H1 (cell line): ENCODE measurements around the gene MORN5. TPM values are rescaled to one million over a fixed set of nuclear protein-coding genes. Genes with fewer than 3 reads are reported as not detected.

Source experiments
- CTCF ChIA-PET: fragments of 300-600 bp; sonication (Branson Sonifier 250); formaldehyde crosslinking; loops from one replicate; lab custom pipeline; 2021; ENCODE audit not compliant: partially characterized antibody; lab: Charles Lee
- POLR2A ChIA-PET: fragments of 300-600 bp; sonication (Branson Sonifier 250); formaldehyde crosslinking; loops from one replicate; lab custom pipeline; 2021; ENCODE audit warnings: inconsistent platforms; ENCODE audit not compliant: partially characterized antibody; lab: Charles Lee
- DNase-seq, 2 experiments: peaks; one replicate each; pipeline versions ENCODE4 v3.0.0 to v3.0.0-alpha.2; 2010 to 2022; ENCODE audit warnings: low spot score in 2 of 2, low read depth in 1 of 2, mixed read lengths in 1 of 2
- FAIRE-seq: peaks from 2 replicates; lab custom pipeline; 2011; peaks lifted over from hg19 to GRCh38; lab: Jason Lieb, UNC
- H2AFZ ChIP-seq: 2 replicates; pipeline ENCODE4 v1.8.1; 2012; ENCODE audit warnings: low read length, inconsistent platforms
- H2AK5ac ChIP-seq: 2 replicates; pipeline ENCODE4 v1.6.1; 2013; ENCODE audit warnings: low read depth, low read length
- H2BK120ac ChIP-seq: replicated peaks from 2 replicates; pipeline ENCODE3; 2013; ENCODE audit warnings: low read depth, low read length, inconsistent platforms
- H2BK12ac ChIP-seq: 2 replicates; pipeline ENCODE4 v1.6.1; 2013; ENCODE audit warnings: low read depth, low read length
- H2BK15ac ChIP-seq: 2 replicates; pipeline ENCODE4 v1.6.1; 2013; ENCODE audit warnings: low read length
- H2BK20ac ChIP-seq: 2 replicates; pipeline ENCODE4 v1.6.1; 2013; ENCODE audit warnings: low read length
- H2BK5ac ChIP-seq: 2 replicates; pipeline ENCODE4 v1.6.1; 2013; ENCODE audit warnings: low read depth, low read length
- H3K14ac ChIP-seq: 2 replicates; pipeline ENCODE4 v1.6.1; 2013; ENCODE audit warnings: inconsistent platforms; ENCODE audit not compliant: insufficient read length
- H3K18ac ChIP-seq: 2 replicates; pipeline ENCODE4 v1.6.1; 2013; ENCODE audit warnings: low read length; ENCODE audit errors: extremely low read depth
- H3K23ac ChIP-seq: 2 replicates; pipeline ENCODE4 v1.6.1; 2013; ENCODE audit warnings: inconsistent platforms; ENCODE audit not compliant: insufficient read length
- H3K23me2 ChIP-seq: 2 replicates; pipeline ENCODE4 v1.6.1; 2013; ENCODE audit warnings: low read depth, low read length
- H3K27ac ChIP-seq: 2 replicates; pipeline ENCODE4 v1.6.1; 2011; ENCODE audit warnings: low read depth, low read length, inconsistent platforms
- H3K27me3 ChIP-seq, 4 experiments: replicated peaks in 1 of 4; 1 replicate in 1 of 4; 2 replicates in 3 of 4; pipeline versions ENCODE4 v1.6.1 to v1.8.1; 2011 to 2013; ENCODE audit warnings: low read length in 3 of 4, mild to moderate bottlenecking in 3 of 4, inconsistent platforms in 2 of 4, mixed read lengths in 2 of 4, moderate library complexity in 1 of 4; ENCODE audit not compliant: control insufficient read depth in 3 of 4, insufficient read depth in 3 of 4; ENCODE audit errors: extremely low read depth in 1 of 4
- H3K36me3 ChIP-seq, 4 experiments: 2 replicates each; pipeline versions ENCODE4 v1.6.1 to v1.8.1; 2011 to 2013; ENCODE audit warnings: mild to moderate bottlenecking in 4 of 4, low read length in 3 of 4, moderate library complexity in 2 of 4, control low read depth in 1 of 4, inconsistent platforms in 1 of 4; ENCODE audit not compliant: insufficient read depth in 4 of 4, control insufficient read depth in 2 of 4
- H3K4ac ChIP-seq: replicated peaks from 2 replicates; pipeline ENCODE3; 2013; ENCODE audit warnings: low read length, low read depth, mixed read lengths, inconsistent platforms; ENCODE audit not compliant: insufficient read length
- H3K4me1 ChIP-seq, 4 experiments: replicated peaks in 1 of 4; 1 replicate in 1 of 4; 2 replicates in 3 of 4; pipeline versions ENCODE4 v1.6.1 to v1.8.1; 2011 to 2013; ENCODE audit warnings: low read length in 3 of 4, inconsistent platforms in 2 of 4, mixed read lengths in 1 of 4; ENCODE audit not compliant: insufficient read depth in 4 of 4, control insufficient read depth in 3 of 4
- H3K4me2 ChIP-seq, 2 experiments: 2 replicates each; pipeline versions ENCODE4 v1.6.1 to v1.8.1; 2011 to 2013; ENCODE audit warnings: low read depth in 2 of 2, low read length in 2 of 2, control low read depth in 1 of 2, inconsistent platforms in 1 of 2, mild to moderate bottlenecking in 1 of 2; ENCODE audit not compliant: insufficient read depth in 1 of 2
- H3K4me3 ChIP-seq, 4 experiments: fragments of 200-600, 300-600 bp in 1 of 4; sonication (generic), shearing (Covaris generic), sonication (Bioruptor Twin) in 1 of 4; 2 replicates each; pipeline versions ENCODE4 v1.5.1 to v1.8.1; 2011 to 2016; ENCODE audit warnings: low read length in 4 of 4, low read depth in 3 of 4, control low read depth in 2 of 4, inconsistent platforms in 2 of 4, mild to moderate bottlenecking in 2 of 4, mixed read lengths in 1 of 4, moderate library complexity in 1 of 4; ENCODE audit not compliant: insufficient read depth in 2 of 4; ENCODE audit errors: extremely low read depth in 1 of 4
- H3K56ac ChIP-seq: replicated peaks from 2 replicates; pipeline ENCODE3; 2013; ENCODE audit warnings: low read depth, mild to moderate bottlenecking, mixed read lengths, low read length, inconsistent platforms; ENCODE audit not compliant: insufficient read length
- H3K79me1 ChIP-seq: 2 replicates; pipeline ENCODE4 v1.6.1; 2013; ENCODE audit warnings: low read depth, low read length, control low read depth
- H3K79me2 ChIP-seq, 2 experiments: 2 replicates each; pipeline versions ENCODE4 v1.6.1 to v1.8.1; 2012 to 2013; ENCODE audit warnings: low read length in 2 of 2, mild to moderate bottlenecking in 2 of 2, inconsistent platforms in 1 of 2; ENCODE audit not compliant: insufficient read depth in 2 of 2, control insufficient read depth in 1 of 2
- H3K9ac ChIP-seq, 4 experiments: replicated peaks in 1 of 4; 1 replicate in 1 of 4; 2 replicates in 3 of 4; pipeline versions ENCODE4 v1.6.1 to v1.8.1; 2011 to 2013; ENCODE audit warnings: low read depth in 3 of 4, low read length in 3 of 4, control low read depth in 2 of 4, mild to moderate bottlenecking in 2 of 4, moderate library complexity in 2 of 4, inconsistent platforms in 1 of 4; ENCODE audit errors: extremely low read depth in 1 of 4
- H3K9me3 ChIP-seq, 2 experiments: 2 replicates each; pipeline versions ENCODE4 v1.6.1 to v1.8.1; 2012 to 2013; ENCODE audit warnings: mild to moderate bottlenecking in 2 of 2, moderate library complexity in 2 of 2, control low read depth in 1 of 2, inconsistent platforms in 1 of 2, low read depth in 1 of 2, low read length in 1 of 2, mixed read lengths in 1 of 2; ENCODE audit not compliant: insufficient read depth in 2 of 2
- H4K20me1 ChIP-seq, 2 experiments: replicated peaks in 1 of 2; 2 replicates each; pipeline versions ENCODE3 to v1.8.1; 2011 to 2013; ENCODE audit warnings: inconsistent platforms in 2 of 2, low read length in 2 of 2, mild to moderate bottlenecking in 1 of 2; ENCODE audit not compliant: insufficient read depth in 2 of 2, control insufficient read depth in 1 of 2
- H4K5ac ChIP-seq: 2 replicates; pipeline ENCODE4 v1.6.1; 2013; ENCODE audit warnings: low read length, low read depth, mixed read lengths, inconsistent platforms; ENCODE audit not compliant: insufficient read length
- H4K8ac ChIP-seq: 2 replicates; pipeline ENCODE4 v1.8.0; 2013; ENCODE audit warnings: mild to moderate bottlenecking, moderate library complexity, low read length, inconsistent platforms; ENCODE audit not compliant: insufficient read depth; ENCODE audit errors: extremely low read depth
- H4K91ac ChIP-seq: replicated peaks from 2 replicates; pipeline ENCODE3; 2013; ENCODE audit warnings: low read length, mixed read lengths, inconsistent platforms; ENCODE audit not compliant: insufficient read length
- ASH2L ChIP-seq: fragments of 200-600, 300-600 bp; sonication (generic); IDR thresholded peaks from one replicate; pipeline ENCODE4 v1.7.1; 2017; ENCODE audit warnings: low read length
- CREB1 ChIP-seq: IDR thresholded peaks from 2 replicates; pipeline ENCODE4 v1.6.1; 2012; ENCODE audit warnings: inconsistent platforms
- EP300 ChIP-seq, 2 experiments: IDR thresholded peaks; 1 replicate in 1 of 2; 2 replicates in 1 of 2; pipeline ENCODE4 v1.6.1; 2011 to 2012; ENCODE audit warnings: low read depth in 2 of 2, low read length in 2 of 2, mild to moderate bottlenecking in 2 of 2, borderline replicate concordance in 1 of 2, inconsistent platforms in 1 of 2, moderate library complexity in 1 of 2
- GABPA ChIP-seq: IDR thresholded peaks from 2 replicates; pipeline ENCODE4 v1.6.1; 2011; ENCODE audit warnings: mild to moderate bottlenecking, low read length, moderate library complexity, borderline replicate concordance; ENCODE audit not compliant: insufficient read depth
- NANOG ChIP-seq: IDR thresholded peaks from 2 replicates; pipeline ENCODE4 v1.6.1; 2011; ENCODE audit warnings: low read length, low read depth, mild to moderate bottlenecking, inconsistent platforms; ENCODE audit not compliant: insufficient read depth, poor library complexity, severe bottlenecking
- NRF1 ChIP-seq: IDR thresholded peaks from 2 replicates; pipeline ENCODE4 v1.6.1; 2011; ENCODE audit warnings: mild to moderate bottlenecking, low read depth, low read length, improper control_type of control experiment
- PHF8 ChIP-seq: fragments of 200-600 bp; sonication (generic); conservative IDR thresholded peaks from 2 replicates; pipeline ENCODE4 v1.7.1; 2012; ENCODE audit warnings: low read depth, mild to moderate bottlenecking, inconsistent platforms, low read length, moderate library complexity
- POU5F1 ChIP-seq: IDR thresholded peaks from 2 replicates; pipeline ENCODE4 v1.6.1; 2011; ENCODE audit warnings: low read depth, mild to moderate bottlenecking, low read length, moderate library complexity
- RAD21 ChIP-seq, 2 experiments: IDR thresholded peaks in 1 of 2; conservative IDR thresholded peaks in 1 of 2; 2 replicates each; pipeline ENCODE4 v1.6.1; 2011; ENCODE audit warnings: low read depth in 2 of 2, low read length in 2 of 2, improper control_type of control experiment in 1 of 2, inconsistent platforms in 1 of 2, mild to moderate bottlenecking in 1 of 2, moderate library complexity in 1 of 2
- RXRA ChIP-seq: IDR thresholded peaks from 2 replicates; pipeline ENCODE4 v1.6.1; 2011; ENCODE audit warnings: low read depth, mild to moderate bottlenecking, low read length, moderate library complexity; ENCODE audit not compliant: insufficient read depth
- SUZ12 ChIP-seq: fragments of 200-600 bp; sonication (generic); IDR thresholded peaks from 2 replicates; pipeline ENCODE4 v1.6.1; 2012; ENCODE audit warnings: mild to moderate bottlenecking, inconsistent platforms, low read length, moderate library complexity, mixed read lengths
- YY1 ChIP-seq: IDR thresholded peaks from 2 replicates; pipeline ENCODE4 v1.6.1; 2011; ENCODE audit warnings: low read depth, mild to moderate bottlenecking, low read length
- WGBS, 2 experiments: shearing (Covaris generic) in 1 of 2; methylation state at CpG; one replicate each; pipeline versions ENCODE4 v1.1.6 to v1.1.7; 2013 to 2015; ENCODE audit warnings: low lambda C conversion rate in 2 of 2, mixed read lengths in 2 of 2, inconsistent platforms in 1 of 2, low coverage in 1 of 2, missing lambda C conversion rate in 1 of 2; ENCODE audit not compliant: insufficient replicate concordance in 2 of 2, insufficient coverage in 1 of 2, insufficient read length in 1 of 2; ENCODE audit errors: extremely low coverage in 1 of 2, missing lambda C conversion rate in 1 of 2; 5-methylcytosine and 5-hydroxymethylcytosine counted together
- polyA plus RNA-seq, 7 experiments: library from polyadenylated mRNA; depleted of rRNA in 3 of 7; stranded (reverse) in 5 of 7; unstranded in 2 of 7; fragments of >200 nt in 5 of 7; fragments of 200-250 nt in 2 of 7; gene quantifications; 1 replicate in 5 of 7; 2 replicates in 1 of 7; 4 replicates in 1 of 7; pipeline versions ENCODE4 v1.2.1 to v1.2.3, GENCODE V29; 2011 to 2013; ENCODE audit warnings: missing spikeins in 2 of 7, mixed read lengths in 2 of 7
- total RNA-seq: library from RNA; stranded (reverse); fragmentation: NEBNext Ultra II Directional; extraction: Animal tissue kit (Norgen Biotek cat#: 25700); gene quantifications from 2 replicates; pipeline ENCODE4 v1.2.1, GENCODE V29; 2021
- TF ChIP-seq, protein P1 (sequence below): IDR thresholded peaks from 2 replicates; pipeline ENCODE4 v1.6.1; 2012; ENCODE audit warnings: inconsistent platforms

Gene MORN5
- total and polyA plus RNA-seq, 2 of the 8 experiments (the other 6 are each of a cell fraction or from before 2014, with no cell fraction given), result not detected

DNA sequence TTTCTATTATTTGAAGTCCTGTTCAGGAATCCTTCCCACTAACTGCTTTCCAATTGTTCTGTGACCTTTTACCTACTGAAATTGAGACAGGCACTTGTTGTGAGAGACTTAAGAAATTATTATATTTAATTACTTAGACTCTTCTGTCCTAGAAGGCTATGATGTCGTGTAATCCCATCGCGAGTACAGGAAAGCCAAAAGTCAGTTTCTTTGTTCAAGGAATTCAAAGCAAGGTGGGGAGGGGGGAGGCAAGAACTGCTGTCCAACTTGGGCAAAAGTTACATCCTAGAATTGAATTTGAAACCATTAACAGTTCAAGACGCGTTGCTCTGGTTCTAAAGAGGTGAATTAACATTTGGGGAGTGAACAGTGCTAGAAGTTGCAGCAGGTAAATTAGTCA, 18.0 kb upstream of the MORN5 start:
- H3K56ac ChIP-seq, result no peak overlapping the region
- peaks cover 2 to 27% (median 8%) of the 10 kb centered on the region in 4 experiments; a peak in 5 of 8 replicates for H3K36me3 ChIP-seq
- no peak overlapping the region for H2BK5ac ChIP-seq
- H2AK5ac ChIP-seq, result no peak overlapping the region
- H4K5ac ChIP-seq, result no peak overlapping the region
- no peak overlapping the region for H2BK20ac ChIP-seq
- FAIRE-seq, result no peak
- no peak overlapping the region for H3K4me3 ChIP-seq
- POLR2A ChIA-PET, result no interaction called here
- no peak for DNase-seq
- no peak overlapping the region for H3K14ac ChIP-seq
- no peaks in the 10 kb centered on the region for H3K23me2 ChIP-seq
- no peak overlapping the region for H3K23ac ChIP-seq
- H3K27ac ChIP-seq, result no peak overlapping the region
- H2AFZ ChIP-seq, result no peak overlapping the region
- H4K91ac ChIP-seq, result no peak overlapping the region
- CTCF ChIA-PET, result interaction anchor here (1.0 to 7.6 kb wide), 2 partner anchors 17 to 43 kb away, joined by 4 to 78 read pairs; no protein-coding TSS in a partner anchor
- no peak overlapping the region for H2BK12ac ChIP-seq
- peaks cover 0 to 2% of the 10 kb centered on the region in 2 experiments for H4K20me1 ChIP-seq
- H3K79me2 ChIP-seq, result no peaks in the 10 kb centered on the region
- H3K27me3 ChIP-seq, result no peaks in the 10 kb centered on the region
- H3K9me3 ChIP-seq, result no peaks in the 10 kb centered on the region
- H3K18ac ChIP-seq, result no peak overlapping the region
- no peak overlapping the region for H3K4ac ChIP-seq
- peaks cover 0 to 4% (median 0%) of the 10 kb centered on the region in 4 experiments; a peak in 1 of 7 replicates for H3K4me1 ChIP-seq
- WGBS, 2 experiments, result 87% methylated on average over 5 of the region's 5 CpGs; no CpG with 5 or more reads in 1 of the 2 experiments
- H3K4me2 ChIP-seq, result no peak overlapping the region
- H2BK120ac ChIP-seq, result no peak overlapping the region
- no peak overlapping the region for H4K8ac ChIP-seq
- no peak overlapping the region for H3K9ac ChIP-seq
- no peaks in the 10 kb centered on the region for H3K79me1 ChIP-seq
- no peak overlapping the region for H2BK15ac ChIP-seq
- TF ChIP-seq YY1 (no peak), SUZ12 (no peak), NRF1 (no peak), NANOG (no peak), PHF8 (no peak), ASH2L (no peak), GABPA (no peak), POU5F1 (no peak), RAD21 (IDR thresholded peaks at IDR 0.05 in 1 of 2, conservative IDR thresholded peaks at IDR 0.05 in 1 of 2; ENCODE audit: low read depth in 2 of 2, low read length in 2 of 2) (no peak), CREB1 (no peak), EP300 (IDR thresholded peaks at IDR 0.05; ENCODE audit: borderline replicate concordance in 1 of 2, low read depth in 2 of 2, low read length in 2 of 2) (no peak), RXRA (no peak)
- TF ChIP-seq, protein P1, sequence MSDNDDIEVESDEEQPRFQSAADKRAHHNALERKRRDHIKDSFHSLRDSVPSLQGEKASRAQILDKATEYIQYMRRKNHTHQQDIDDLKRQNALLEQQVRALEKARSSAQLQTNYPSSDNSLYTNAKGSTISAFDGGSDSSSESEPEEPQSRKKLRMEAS, result no peak
